GM18873 (cell line): ENCODE data around the gene DTX1.
"Not testable (repeated sequence)": the region's sequence is repeated elsewhere in the genome, so short reads cannot be mapped to it uniquely, and the experiment has no call there.

ENCODE experiments used
- ATAC-seq: cut with Tn5 transposase; IDR thresholded peaks from one replicate; pipeline ENCODE4 v1.9.1; 2021; ENCODE audit warnings: mild to moderate bottlenecking, moderate library complexity, moderate number of reproducible peaks; ENCODE audit not compliant: unreplicated experiment, low FRiP score

DTX1 gene

DNA sequence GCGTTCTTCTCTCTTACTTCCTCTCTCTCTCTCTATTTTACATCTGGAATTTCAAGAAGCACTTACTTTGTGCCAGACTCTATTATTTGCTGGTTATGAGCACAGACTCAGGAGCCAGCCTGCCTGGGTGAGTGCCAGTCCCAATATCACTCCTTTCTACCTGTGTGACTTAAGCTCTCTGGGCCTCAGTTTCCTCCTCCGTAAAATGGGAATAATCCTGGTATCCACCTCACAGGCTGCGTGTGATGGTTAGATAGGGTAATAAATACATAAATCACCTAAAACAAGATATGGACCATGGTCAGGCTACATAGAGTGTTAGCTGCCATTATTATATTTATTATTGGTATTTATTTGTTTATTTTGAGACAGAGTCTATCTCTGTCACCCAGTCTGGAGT lies 54.7 kb downstream of the DTX1 start:
- ATAC-seq: no peak

DNA sequence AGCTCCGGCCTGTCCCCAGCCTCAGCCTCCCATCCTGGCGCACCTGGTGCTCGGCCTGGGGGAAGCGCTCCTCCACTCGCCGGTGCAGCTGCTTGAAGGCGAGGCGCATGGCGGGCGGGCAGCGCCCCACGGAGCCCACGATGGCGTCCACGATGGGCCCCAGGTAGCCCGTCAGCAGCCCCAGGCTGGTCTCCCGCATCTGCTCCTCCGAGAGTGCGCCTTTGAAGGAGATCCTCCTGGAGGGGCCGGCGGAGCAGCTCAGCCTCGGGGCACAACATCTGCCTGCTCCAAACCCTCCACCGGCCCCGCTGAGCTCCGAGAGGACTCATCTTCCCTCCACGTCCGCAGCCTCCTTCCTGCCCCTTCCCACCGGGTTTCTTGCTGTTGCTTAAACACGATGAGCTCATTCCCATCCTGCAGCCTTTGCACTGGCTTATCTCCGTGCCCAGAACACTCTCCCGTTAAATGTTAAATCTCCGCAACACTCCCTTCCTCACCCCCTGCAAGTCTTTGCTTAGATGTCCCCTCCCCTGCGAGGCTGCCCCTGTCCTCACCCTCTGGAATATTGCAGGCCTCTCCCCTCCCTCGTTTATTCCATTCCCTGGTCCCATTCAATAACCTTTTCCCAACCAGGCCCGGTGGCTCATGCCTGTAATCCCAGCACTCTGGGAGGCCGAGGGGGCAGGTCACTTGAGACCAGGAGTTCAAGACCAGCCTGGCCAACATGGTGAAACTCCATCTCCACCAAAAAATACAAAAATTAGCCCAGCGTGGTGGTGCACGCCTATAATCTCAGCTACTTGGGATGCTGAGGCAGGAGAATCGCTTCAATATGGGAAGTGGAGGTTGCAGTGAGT lies 55.7 kb downstream of the DTX1 start:
- no peak for ATAC-seq

DNA sequence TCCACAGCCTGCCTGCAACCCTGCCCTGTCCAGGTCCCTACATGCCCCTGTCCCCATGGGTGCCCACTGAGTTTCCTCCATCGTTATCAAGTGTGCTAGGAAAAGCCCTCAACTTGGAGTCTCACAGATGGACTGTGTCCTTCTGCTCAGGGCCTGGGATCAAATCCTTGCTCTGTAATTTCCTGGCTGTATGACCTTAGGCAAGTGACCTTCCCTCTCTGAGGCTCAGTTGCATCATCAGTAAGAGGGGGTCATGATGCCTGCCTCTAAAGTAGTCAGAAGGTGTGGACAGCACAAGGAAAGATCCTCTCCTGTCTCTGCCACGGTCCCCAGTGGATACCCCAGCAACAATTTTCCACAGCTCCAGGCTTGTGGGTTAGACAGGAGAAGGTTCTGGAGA lies 56.9 kb downstream of the DTX1 start:
- ATAC-seq: no peak

DNA sequence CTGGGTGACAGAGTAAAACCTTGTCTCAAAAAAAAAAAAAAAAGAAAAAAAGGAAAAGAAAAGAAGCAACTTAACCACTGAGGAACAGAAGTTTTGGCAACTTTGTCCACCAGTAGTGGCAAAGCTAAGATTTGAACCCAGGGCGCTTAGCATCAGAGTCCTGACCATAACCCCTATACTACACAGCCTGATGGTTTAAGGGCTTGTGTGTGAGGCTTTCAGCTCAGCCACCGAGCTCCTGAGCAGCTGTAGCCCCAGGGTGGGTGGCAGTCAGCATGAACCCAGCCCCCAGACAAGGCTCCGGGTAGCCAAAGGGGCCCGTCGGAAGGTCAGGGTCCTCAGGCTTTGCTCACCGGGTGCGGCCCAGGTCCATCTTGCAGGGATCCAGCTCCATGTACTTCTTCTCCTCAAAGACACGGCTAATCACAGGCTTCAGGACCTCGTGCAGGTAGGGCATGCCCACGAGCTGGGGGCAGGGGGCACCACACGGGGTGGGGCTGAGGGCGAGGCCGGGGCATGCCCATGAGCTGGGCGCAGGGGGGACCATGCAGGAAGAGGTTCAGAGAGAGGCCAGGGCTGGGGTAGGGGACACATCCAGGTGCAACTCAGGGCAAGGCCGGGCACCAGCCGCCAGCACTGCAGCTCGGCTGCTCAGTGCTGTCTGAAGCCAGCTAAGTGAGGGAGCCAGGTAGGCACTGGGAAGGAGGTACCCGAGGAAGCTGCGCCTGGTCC lies 58.1 kb downstream of the DTX1 start:
- ATAC-seq: no peak

DNA sequence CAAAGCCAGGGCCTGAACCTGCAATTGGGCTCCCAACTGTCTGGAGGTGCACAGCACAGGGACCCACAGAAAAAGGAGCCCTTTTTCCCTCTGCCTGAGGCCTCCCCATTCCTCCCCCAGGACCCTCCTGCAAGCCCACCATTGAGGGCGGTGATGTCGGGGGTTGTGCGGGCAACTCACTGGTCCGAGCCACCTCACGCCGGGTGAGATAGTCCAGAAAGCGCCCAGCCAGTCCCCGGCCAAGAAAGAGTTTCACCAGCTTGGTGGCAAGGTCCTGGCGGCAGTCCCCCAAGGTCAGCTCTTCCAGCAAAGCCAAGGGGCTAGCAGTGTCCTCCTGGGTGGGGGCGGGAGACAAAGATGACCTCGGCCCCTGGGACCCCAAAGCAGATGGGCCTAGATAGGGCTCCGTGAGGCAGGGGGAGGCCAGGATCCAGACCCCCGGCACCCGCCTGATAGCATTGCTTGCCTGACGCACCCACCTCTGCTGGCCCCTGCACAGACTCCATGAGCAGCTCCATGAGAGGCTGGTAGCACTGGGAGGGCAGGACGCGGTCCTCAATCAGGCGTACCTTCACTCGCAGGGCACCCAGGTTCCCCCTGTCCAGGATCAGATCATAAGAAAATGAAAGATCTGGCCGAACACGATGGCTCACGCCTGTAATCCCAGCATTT lies 59.1 kb downstream of the DTX1 start:
- ATAC-seq: no peak

DNA sequence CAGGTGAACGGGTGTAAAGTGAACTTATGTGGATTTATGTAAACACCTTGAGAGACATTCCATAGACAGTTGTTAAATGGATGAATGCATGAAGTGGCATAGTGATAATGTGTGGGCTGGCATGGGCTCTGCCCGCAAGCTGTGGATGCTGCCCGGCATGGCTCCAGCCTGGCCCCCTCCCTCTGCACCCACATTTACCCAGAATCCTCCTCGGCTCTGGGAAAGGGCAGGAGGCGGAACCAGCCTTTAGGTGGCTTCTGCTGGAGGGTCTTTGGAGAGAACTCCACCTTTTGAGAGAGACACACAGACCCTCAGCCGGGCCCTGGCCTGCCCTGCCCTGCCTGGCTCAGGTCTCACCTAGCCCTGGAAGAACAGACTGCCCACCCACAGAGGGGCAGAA lies 60.3 kb downstream of the DTX1 start:
- ATAC-seq: no peak

DNA sequence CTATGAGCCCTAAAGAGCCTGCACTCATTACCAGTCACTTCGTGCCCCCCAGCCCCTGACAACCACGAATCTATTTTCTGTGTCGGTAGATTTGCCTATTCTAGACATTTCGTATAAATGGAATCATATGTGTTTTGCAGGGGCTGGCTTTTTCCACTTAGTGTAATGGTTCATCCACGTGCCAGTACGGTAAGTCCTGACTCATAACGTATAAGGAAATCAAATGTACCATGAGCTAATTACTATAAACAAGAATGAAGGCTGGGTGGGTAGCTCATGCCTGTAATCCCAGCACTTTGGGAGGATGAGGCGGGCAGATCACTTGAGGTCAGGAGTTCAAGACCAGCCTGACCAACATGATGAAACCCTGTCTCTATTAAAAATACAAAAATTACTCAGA lies 61.2 kb downstream of the DTX1 start:
- ATAC-seq: not testable (repeated sequence)

DNA sequence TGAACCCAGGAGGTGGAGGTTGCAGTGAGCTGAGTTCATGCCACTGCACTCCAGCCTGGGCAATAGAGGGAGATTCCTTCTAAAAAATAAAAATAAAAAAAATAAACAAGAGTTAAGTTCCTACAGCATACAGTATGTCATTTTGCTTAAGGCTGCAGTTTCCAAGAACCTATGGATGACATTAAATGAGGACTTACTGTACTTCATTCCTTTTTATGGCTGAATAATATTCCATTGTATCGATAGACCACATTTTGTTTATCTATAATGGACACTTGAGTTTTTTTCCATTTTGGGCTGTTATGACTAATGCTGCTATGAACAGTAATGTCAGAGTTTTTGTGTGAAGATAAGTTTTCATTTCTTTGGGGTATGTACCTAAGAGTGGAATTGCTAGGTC lies 61.6 kb downstream of the DTX1 start:
- no peak for ATAC-seq

DNA sequence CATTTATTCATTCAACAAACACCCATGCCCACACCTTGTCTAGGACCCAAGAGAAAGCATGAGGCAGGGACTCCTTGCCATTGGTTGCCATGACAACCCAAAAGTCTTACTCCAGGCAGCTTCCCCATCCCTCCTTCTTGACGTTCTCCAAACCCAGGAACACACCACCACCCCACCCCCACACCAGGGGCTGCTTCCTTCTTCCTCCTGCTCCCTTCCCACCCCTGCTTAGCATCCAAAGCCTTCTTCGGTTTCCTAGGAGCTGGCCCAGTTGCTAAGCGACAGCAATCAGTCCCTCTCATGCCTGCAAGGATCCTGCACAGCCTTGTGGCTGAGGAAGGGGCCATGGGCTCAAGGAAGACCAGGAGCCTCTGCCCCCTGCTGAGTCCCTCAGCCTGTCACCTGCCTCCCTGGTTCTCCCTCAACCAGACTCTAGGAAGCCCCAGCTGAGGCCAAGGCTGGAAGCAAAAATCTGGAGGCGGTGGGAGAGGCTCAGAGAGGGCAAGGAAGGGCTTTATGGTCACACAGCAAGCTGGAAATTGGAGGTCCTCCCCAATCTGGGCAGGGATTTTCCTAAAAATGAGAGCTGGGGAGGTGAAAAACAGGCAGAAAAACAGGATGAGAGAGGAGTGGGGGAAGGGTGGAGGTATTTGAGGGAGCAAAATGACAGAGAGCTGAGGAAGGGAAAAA lies 63.6 kb downstream of the DTX1 start:
- no peak for ATAC-seq

DNA sequence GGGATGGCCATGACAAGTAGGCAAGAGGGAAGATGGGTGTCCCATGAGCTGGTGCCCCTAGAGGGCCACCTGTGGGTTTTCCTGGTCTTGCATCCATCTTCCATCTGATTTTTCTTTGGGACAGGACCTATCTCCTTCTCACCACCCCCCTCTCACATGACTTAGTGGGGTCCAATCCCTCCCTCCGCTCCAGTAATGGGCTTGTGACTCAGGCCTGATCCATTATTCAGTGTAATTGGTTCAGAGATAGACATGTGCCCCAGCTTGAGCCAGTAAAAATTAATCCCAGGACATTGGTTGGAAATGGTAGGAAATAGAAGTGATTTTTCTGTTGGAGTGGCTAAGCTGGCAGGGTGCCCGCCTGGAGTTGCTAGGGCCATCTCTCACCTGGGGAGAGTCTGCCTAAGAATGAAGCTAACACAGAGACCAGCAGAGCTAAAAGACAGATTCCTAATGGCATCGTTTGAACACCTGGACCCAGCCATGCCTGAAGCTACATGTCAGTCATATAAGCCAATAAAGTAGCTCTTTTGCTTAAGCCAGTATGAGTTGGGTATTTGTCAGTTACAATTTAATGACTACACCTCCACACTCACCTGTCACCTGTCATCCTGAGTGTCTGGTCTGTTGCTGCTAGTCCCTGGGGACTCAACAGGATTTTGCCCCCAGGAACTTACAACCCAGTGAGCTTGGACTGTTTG lies 64.3 kb downstream of the DTX1 start:
- ATAC-seq: no peak

DNA sequence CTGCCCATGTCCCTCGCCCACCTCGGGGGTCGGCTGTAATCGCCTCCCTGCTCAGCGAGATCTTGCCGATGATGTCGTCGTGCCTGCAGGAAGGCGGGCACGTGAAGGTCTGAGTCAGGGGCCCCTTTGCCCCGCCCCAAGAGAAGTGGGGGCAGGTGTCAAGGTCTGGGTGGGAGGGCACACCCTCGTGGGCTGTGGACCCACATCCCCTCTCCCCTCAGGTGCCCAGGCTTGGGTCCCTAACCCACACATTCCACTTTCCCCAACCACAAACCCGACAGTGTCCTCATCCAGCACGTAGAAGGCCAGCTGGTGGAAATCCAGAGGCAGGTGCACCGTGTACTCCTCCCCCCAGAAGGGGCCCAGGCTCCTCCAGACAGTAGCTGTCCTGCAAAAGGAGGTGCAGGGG lies 71.3 kb downstream of the DTX1 start:
- no peak for ATAC-seq

DNA sequence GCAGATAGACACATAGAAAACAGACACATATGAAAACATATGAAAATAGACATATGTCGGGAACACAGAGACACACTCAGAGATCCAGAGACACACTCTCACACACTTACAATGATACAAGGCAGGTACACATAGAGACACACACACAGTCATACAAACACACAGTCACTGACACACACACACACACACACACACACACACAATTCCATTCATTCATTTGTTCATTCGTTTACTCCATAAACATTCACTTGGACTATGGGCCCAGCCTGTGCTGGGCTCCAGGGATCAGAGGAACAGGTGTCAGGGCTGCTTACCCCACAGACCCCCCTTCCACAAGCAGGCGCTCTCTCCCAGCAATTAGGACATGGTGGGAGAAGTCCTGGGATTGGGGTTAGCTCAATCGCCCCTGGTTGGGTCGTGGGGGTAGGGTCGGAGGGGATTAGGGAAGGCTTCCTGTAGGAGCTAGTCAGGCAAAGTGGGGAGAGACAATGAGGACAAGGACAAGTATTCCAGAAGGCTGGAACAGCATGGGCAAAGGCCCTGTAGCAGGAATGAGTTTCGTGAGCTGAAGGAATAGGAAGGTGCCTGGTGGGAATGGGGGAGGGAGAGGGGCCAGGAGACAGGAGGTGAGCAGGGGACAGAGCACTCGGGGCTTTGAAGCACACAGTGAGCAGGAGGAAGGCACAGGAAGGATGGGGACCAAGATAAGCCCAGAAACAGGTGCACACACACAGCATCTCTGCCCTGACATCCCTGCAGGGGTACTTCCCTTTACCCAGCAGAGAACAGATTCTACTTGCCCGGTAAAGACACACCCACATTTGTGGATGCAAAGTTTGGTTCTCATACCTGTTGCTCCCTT lies 72.5 kb downstream of the DTX1 start:
- ATAC-seq: no peak

DNA sequence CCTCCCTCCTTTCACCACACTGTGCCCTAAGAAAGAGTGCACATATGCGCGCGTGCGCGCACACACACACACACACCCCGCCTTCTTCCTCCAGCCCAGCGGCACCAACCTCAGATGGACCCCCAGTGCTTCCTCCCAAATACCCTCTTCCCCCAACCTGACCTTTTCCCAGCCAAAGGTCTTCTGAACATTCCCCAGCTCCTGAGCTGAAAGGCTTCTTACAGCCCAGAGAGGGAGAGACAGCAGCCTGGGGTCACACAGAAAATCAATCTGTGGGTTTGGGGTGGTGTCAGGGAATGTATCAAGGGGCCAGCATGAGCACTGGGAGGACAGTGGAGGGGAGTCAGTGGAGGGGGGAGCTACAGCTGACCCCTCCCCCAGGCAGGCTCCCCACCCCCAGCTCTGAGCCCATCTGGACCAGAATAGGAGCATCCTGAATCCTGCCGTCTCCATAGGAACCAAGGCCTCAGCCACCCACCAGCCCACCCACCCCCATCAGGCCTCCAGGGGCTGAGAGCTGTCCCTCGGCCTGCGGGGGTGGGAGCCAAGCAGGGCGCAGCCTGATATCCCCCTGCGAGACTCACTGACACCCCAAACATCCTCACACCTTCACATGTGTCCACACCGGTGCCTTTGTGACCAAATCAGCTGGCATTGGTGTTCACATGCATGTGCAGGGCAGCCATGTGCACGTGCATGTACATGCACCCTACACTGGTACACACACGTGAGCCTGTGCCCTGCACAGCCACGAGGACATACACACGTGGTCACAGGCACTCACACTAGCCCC lies 73.3 kb downstream of the DTX1 start:
- ATAC-seq: no peak

DNA sequence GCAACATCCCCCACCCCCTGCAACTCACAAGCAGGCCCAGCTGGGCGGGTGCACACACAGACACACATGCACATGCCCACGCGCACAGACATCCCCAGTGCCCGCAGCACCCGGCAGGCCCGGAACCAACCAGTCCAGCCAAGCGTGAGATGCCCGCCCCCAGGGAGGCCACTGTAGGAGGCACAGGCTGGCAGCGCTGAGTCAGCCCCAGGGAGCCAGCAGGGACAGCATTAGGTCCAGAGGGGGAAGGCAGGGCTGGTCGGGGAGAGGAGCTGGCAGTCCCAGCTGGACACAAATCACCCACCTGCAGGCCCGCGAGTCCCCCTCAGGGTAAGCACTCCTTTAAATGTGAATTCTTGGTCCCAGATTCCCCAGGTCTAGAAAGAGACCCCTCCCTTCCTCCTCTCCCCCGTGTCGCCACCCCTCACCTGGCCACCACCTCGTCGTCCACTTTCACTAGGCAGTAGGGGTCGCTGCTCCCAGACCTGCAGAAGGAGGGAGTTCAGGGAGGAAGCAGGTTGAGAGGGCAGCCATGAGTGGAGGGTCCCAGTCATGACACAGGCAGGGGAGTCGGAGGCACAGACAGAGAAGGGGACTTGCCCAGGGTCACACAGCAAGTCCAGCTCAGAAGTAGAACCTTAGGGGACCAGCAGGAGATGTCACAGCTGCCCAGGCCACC lies 74.1 kb downstream of the DTX1 start:
- no peak for ATAC-seq

DNA sequence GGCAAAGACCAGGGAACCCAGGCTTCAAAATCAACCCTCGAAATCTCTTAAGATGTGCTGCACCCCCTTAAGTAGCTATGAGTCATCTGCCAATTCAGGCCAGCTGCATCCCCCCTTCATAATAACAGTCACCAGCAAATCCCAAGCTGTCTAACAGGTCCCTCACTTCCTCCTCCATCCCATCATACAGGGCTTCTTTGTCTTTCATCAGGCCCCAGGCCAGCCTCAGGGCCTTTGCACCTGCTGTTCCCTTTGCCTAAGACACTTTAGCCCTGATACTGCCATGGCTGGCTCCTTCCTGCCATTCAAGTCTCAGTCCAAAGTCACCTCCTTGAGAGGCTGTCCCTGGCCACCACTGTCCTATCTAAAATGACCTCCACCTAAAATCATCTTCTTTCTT lies 75.0 kb downstream of the DTX1 start:
- ATAC-seq: no peak

DNA sequence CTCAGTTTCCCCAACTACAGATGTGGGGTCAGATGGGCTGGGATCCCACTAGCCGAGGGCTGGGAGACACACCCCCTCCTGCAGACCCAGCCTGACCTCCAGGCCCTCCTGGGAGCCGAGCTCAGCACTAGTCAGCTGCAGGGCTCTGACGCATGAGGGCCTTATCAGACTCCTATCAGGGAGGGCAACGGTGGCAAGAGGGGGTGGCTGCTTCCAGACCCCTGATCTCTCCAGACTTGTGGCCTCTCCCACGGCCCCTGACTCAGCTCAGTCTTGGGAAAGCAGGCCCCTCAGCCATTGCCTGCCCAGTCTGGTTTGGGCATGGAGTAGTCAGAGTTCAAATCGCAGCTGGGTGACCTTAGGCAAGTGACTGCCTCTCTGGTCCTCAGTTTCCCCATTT lies 76.5 kb downstream of the DTX1 start:
- ATAC-seq: no peak

DNA sequence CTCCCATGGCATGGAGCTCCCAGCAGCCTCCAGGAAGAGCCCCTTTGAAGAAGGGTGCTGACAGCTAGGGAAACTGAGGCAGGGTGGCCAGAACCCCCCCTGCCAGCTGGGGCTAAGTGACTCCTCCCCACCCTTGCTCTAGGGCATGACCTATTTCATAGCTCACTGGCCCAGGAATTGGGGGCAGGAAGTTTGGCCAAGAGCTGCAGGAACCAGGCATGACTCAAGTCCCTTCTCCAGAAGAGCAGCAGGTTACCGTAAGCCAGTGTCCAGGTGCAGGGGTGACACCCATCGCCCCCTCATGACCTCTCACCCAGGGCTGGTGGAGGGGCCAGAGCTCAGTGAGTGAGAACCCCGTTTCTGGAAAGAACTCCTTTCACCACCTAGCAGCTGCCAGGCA lies 77.1 kb downstream of the DTX1 start:
- no peak for ATAC-seq

DNA sequence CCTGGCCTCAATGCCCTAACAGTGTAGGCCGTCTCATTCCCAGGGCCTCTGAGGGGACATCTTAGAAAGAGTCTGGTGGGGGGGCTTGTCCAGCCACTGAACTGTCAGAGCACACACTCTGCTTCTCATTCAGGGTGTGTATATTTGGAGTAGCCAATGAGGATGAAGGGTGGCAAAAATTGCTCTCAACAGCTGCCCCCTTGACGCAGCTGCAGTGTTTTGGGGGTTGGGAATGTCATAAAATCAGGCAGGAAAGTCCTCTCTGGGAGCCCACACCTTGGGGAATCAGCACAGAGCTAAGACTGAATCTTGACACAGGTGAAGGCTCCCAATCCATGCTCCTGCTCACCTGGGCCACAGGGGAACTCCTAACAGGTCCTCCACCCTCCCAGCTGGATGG lies 77.5 kb downstream of the DTX1 start:
- no peak for ATAC-seq
